ENCODE measurements around the gene XRCC5. TPM values are rescaled to one million over a fixed set of nuclear protein-coding genes. Genes with fewer than 3 reads are reported as not detected.

XRCC5 gene
- total and polyA plus RNA-seq, 2 of the 8 experiments (the other 6 are each of a cell fraction or from before 2014, with no cell fraction given) = 308 to 644 TPM

DNA sequence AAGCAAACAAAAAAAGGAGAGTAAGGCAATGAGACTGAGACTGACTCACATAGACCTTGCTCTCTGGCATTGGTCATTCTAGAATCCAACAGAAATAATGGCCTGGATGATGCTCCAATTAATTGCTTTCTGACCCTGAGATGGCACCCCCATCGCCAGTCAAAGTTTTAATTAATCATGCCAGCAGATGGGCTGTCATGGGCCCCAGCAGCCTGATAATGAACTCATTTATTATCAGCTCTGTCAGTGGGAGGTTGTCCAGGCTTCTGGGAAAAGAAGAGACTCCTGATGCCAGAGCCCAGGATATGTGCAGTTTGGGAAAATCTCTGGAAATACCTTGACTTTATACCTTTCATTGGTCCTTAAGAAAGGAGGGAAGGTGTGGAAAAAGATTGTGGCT lies 115.2 kb downstream of the XRCC5 start:
- no peak overlapping the region for H4K5ac ChIP-seq (ENCODE audit: insufficient read length, low read depth, low read length)
- no peak overlapping the region for H3K4me2 ChIP-seq (ENCODE audit: insufficient read depth in 1 of 2, low read depth in 2 of 2, low read length in 2 of 2)
- no peak for DNase-seq (ENCODE audit: low read depth in 1 of 2, low spot score in 2 of 2)
- H3K4ac ChIP-seq (replicated peaks; ENCODE audit: insufficient read length, low read depth, low read length) = no peak overlapping the region
- FAIRE-seq = no peak
- no peak overlapping the region for H3K18ac ChIP-seq (ENCODE audit: extremely low read depth, low read length)
- no peak overlapping the region for H3K14ac ChIP-seq (ENCODE audit: insufficient read length)
- H2BK120ac ChIP-seq (replicated peaks; ENCODE audit: low read depth, low read length) = no peak overlapping the region
- CTCF ChIA-PET (ENCODE audit: partially characterized antibody) = interaction anchor here (0.7 to 7.1 kb wide), 3 partner anchors 71 to 201 kb away, joined by 3 to 105 read pairs (median 4); no protein-coding TSS in a partner anchor
- no peak overlapping the region for H3K23ac ChIP-seq (ENCODE audit: insufficient read length)
- no peak overlapping the region for H2AK5ac ChIP-seq (ENCODE audit: low read depth, low read length)
- 88% methylated on average over 1 of the region's 1 CpG; no CpG with 5 or more reads in 1 of the 2 experiments for WGBS, 2 experiments (ENCODE audit: extremely low coverage in 1 of 2, insufficient coverage in 1 of 2, insufficient read length in 1 of 2, insufficient replicate concordance in 2 of 2, low coverage in 1 of 2, low lambda C conversion rate in 2 of 2, missing lambda C conversion rate in 1 of 2)
- H3K23me2 ChIP-seq (ENCODE audit: low read depth, low read length) = no peaks in the 10 kb centered on the region
- no peaks in the 10 kb centered on the region for H3K27me3 ChIP-seq (replicated peaks in 1 of 4; ENCODE audit: control insufficient read depth in 3 of 4, extremely low read depth in 1 of 4, insufficient read depth in 3 of 4, low read length in 3 of 4)
- no peak overlapping the region for H3K9ac ChIP-seq (replicated peaks in 1 of 4; ENCODE audit: extremely low read depth in 1 of 4, low read depth in 3 of 4, low read length in 3 of 4)
- H3K4me1 ChIP-seq (replicated peaks in 1 of 4; ENCODE audit: control insufficient read depth in 3 of 4, insufficient read depth in 4 of 4, low read length in 3 of 4) = no peaks in the 10 kb centered on the region
- H3K56ac ChIP-seq (replicated peaks; ENCODE audit: insufficient read length, low read depth, low read length) = no peak overlapping the region
- H4K20me1 ChIP-seq (replicated peaks in 1 of 2; ENCODE audit: control insufficient read depth in 1 of 2, insufficient read depth in 2 of 2, low read length in 2 of 2) = no peaks in the 10 kb centered on the region
- H3K36me3 ChIP-seq (ENCODE audit: control insufficient read depth in 2 of 4, insufficient read depth in 4 of 4, low read length in 3 of 4) = no peaks in the 10 kb centered on the region; a peak in 1 of 8 replicates
- H2AFZ ChIP-seq (ENCODE audit: low read length) = no peak overlapping the region
- H3K4me3 ChIP-seq (ENCODE audit: extremely low read depth in 1 of 4, insufficient read depth in 2 of 4, low read depth in 3 of 4, low read length in 4 of 4) = no peak overlapping the region
- no peak overlapping the region for H4K8ac ChIP-seq (ENCODE audit: extremely low read depth, insufficient read depth, low read length)
- no peak overlapping the region for H2BK12ac ChIP-seq (ENCODE audit: low read depth, low read length)
- POLR2A ChIA-PET (ENCODE audit: partially characterized antibody) = no interaction called here
- H3K9me3 ChIP-seq (ENCODE audit: insufficient read depth in 2 of 2, low read depth in 1 of 2, low read length in 1 of 2) = no peaks in the 10 kb centered on the region
- no peak overlapping the region for H2BK5ac ChIP-seq (ENCODE audit: low read depth, low read length)
- no peak overlapping the region for H4K91ac ChIP-seq (replicated peaks; ENCODE audit: insufficient read length, low read length)
- H2BK20ac ChIP-seq (ENCODE audit: low read length) = no peak overlapping the region
- H3K27ac ChIP-seq (ENCODE audit: low read depth, low read length) = no peak overlapping the region
- no peak overlapping the region for H2BK15ac ChIP-seq (ENCODE audit: low read length)
- no peaks in the 10 kb centered on the region for H3K79me1 ChIP-seq (ENCODE audit: low read depth, low read length)
- no peaks in the 10 kb centered on the region for H3K79me2 ChIP-seq (ENCODE audit: control insufficient read depth in 1 of 2, insufficient read depth in 2 of 2, low read length in 2 of 2)
- TF ChIP-seq POLR2AphosphoS5 (IDR thresholded peaks at IDR 0.05; ENCODE audit: low read depth, low read length) (no peak), ATF3 (IDR thresholded peaks at IDR 0.05; ENCODE audit: insufficient read depth, low read depth, low read length) (no peak), GABPA (IDR thresholded peaks at IDR 0.05; ENCODE audit: borderline replicate concordance, insufficient read depth, low read length) (no peak), SIN3A (conservative IDR thresholded peaks at IDR 0.05 in 1 of 2, IDR thresholded peaks at IDR 0.05 in 1 of 2; ENCODE audit: low read depth in 1 of 2, low read length in 2 of 2) (no peak), HDAC6 (IDR thresholded peaks at IDR 0.05; ENCODE audit: low read depth, low read length) (no peak), CHD1 (IDR thresholded peaks at IDR 0.05; ENCODE audit: low read depth, low read length) (no peak), ZNF274 (IDR thresholded peaks at IDR 0.05; ENCODE audit: borderline replicate concordance, extremely low read depth, low read length) (no peak), CBX8 (IDR thresholded peaks at IDR 0.05; ENCODE audit: borderline replicate concordance, low read depth, low read length) (no peak), NRF1 (IDR thresholded peaks at IDR 0.05; ENCODE audit: low read depth, low read length) (no peak), BCL11A (IDR thresholded peaks at IDR 0.05; ENCODE audit: low read depth in 2 of 2, low read length in 2 of 2) (no peak), KDM4A (IDR thresholded peaks at IDR 0.05; ENCODE audit: low read depth, low read length, severe bottlenecking) (no peak), TAF1 (IDR thresholded peaks at IDR 0.05; ENCODE audit: low read depth, low read length) (no peak)
- TF ChIP-seq, protein P1, sequence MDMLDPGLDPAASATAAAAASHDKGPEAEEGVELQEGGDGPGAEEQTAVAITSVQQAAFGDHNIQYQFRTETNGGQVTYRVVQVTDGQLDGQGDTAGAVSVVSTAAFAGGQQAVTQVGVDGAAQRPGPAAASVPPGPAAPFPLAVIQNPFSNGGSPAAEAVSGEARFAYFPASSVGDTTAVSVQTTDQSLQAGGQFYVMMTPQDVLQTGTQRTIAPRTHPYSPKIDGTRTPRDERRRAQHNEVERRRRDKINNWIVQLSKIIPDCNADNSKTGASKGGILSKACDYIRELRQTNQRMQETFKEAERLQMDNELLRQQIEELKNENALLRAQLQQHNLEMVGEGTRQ (IDR thresholded peaks at IDR 0.05; ENCODE audit: low read length) = no peak

Measured in H1 (cell line).